GM18873 (cell line): ENCODE results near the gene TSC22D3.
"Not testable (repeated sequence)": the region's sequence is repeated elsewhere in the genome, so short reads cannot be mapped to it uniquely, and the experiment has no call there.

ENCODE experiments used
- ATAC-seq: cut with Tn5 transposase; IDR thresholded peaks from one replicate; pipeline ENCODE4 v1.9.1; 2021; ENCODE audit warnings: mild to moderate bottlenecking, moderate library complexity, moderate number of reproducible peaks; ENCODE audit not compliant: unreplicated experiment, low FRiP score

Gene TSC22D3

GRCh38 chrX:107775734-107776511 lies at the start of gene TSC22D3:
Gene TSC22D3, minus strand, starts transcription at chrX:107775787. Its CDS starts 368 bp downstream, at chrX:107775419.
- peak; percentile 66 for ATAC-seq

GRCh38 chrX:107823456-107823855 lies 47.9 kb upstream of the TSC22D3 start:
- ATAC-seq: no peak

- no peak for ATAC-seq
These were observed 47.5 kb upstream of the TSC22D3 start for GRCh38 chrX:107823042-107823441.

GRCh38 chrX:107818900-107819521 lies 43.4 kb upstream of the TSC22D3 start:
- ATAC-seq: no peak

- ATAC-seq: not testable (repeated sequence)
These were observed 34.5 kb upstream of the TSC22D3 start for GRCh38 chrX:107810053-107810452.

GRCh38 chrX:107805179-107805578 lies 29.6 kb upstream of the TSC22D3 start:
- no peak for ATAC-seq

- ATAC-seq: no peak
These were observed 28.8 kb upstream of the TSC22D3 start for GRCh38 chrX:107804427-107804826.

- ATAC-seq: no peak
These were observed 12.2 kb upstream of the TSC22D3 start for GRCh38 chrX:107787827-107788226.

GRCh38 chrX:107780525-107780924 lies 4.9 kb upstream of the TSC22D3 start:
- ATAC-seq: no peak

- no peak for ATAC-seq
These were observed 1.9 kb upstream of the TSC22D3 start, which contains the start of gene NCBP2L for GRCh38 chrX:107777536-107777832. Gene NCBP2L, plus strand, starts transcription at chrX:107777733. Its CDS starts 16,488 bp downstream, at chrX:107794221.

GRCh38 chrX:107776649-107777535 lies 1.3 kb upstream of the TSC22D3 start:
- ATAC-seq: peak; percentile 63

GRCh38 chrX:107775000-107775733 lies 420 bp downstream of the TSC22D3 start:
- ATAC-seq: peak; percentile 13

GRCh38 chrX:107773906-107774435 lies 1.6 kb downstream of the TSC22D3 start:
- ATAC-seq: no peak

GRCh38 chrX:107773206-107773605 lies 2.4 kb downstream of the TSC22D3 start:
- ATAC-seq: no peak

GRCh38 chrX:107769581-107770317 lies 5.8 kb downstream of the TSC22D3 start:
- ATAC-seq: no peak

GRCh38 chrX:107768051-107768450 lies 7.5 kb downstream of the TSC22D3 start:
- no peak for ATAC-seq

GRCh38 chrX:107766470-107767150 lies 9.0 kb downstream of the TSC22D3 start:
- ATAC-seq: no peak

GRCh38 chrX:107764845-107765608 lies 10.6 kb downstream of the TSC22D3 start:
- no peak for ATAC-seq
